HG02759 (cell line): ENCODE measurements around the gene ZNF521.
"Not testable (repeated sequence)": the region's sequence is repeated elsewhere in the genome, so short reads cannot be mapped to it uniquely, and the experiment has no call there.

ENCODE experiments used
- ATAC-seq: cut with Tn5 transposase; IDR thresholded peaks from one replicate; pipeline ENCODE4 v1.9.1; 2021; ENCODE audit warnings: mild to moderate bottlenecking, moderate library complexity; ENCODE audit not compliant: unreplicated experiment

ZNF521 gene

DNA sequence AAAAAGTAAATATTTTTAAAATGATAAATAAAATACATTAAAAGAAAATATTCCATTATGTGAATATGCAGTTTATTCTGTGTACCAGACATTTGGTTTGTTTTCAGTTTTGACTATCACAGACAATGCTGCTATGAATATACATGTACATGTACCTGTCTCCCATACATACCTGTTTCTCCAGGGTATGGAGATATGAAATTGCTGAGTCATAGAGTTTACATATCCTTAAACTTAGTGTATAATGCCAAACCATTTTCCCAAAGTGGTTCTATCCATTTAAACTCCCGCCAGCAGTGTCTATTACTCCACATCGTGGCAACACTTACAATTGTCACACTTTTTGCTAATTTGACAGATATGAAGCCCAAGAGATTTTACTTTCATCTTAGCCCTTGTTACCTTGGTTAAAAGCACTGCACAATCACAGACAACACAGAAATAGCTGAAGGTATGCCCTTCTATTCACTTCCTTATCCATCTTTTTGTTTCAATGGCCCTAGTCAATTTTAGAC, 56.3 kb downstream of the ZNF521 start:
- no peak for ATAC-seq

- ATAC-seq = no peak
Observed at GRCh38 chr18:25291150-25291549, 60.8 kb downstream of the ZNF521 start.

GRCh38 chr18:25289001-25289631, 62.9 kb downstream of the ZNF521 start:
- no peak for ATAC-seq

DNA sequence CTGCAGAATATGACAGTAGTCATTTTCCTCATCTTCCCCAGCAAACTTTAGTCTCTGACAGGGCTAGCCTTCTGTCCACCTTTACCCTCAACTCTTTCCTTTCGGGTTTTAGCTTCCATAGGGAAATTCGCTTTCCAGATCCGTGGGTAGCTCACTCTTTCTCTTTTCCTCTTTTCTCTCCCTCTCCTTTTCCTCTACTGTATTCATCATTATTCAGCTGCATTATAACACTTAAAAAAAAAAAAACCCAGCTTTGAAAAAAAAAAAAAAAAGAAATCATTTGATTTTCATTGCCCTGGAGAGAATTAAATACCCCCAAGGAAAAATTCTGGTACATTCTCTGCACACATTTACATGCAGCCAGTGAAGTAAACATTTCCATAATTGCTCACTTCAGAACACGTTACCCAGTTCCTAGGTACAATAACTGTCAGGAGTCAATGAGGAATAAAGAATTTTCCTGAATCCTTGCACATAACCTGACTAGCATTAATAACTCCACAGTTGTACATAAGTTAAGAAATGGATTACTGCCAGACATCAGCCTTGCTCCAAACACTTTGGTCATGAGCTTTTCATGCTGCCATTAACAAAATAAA, 63.5 kb downstream of the ZNF521 start:
- no peak for ATAC-seq

DNA sequence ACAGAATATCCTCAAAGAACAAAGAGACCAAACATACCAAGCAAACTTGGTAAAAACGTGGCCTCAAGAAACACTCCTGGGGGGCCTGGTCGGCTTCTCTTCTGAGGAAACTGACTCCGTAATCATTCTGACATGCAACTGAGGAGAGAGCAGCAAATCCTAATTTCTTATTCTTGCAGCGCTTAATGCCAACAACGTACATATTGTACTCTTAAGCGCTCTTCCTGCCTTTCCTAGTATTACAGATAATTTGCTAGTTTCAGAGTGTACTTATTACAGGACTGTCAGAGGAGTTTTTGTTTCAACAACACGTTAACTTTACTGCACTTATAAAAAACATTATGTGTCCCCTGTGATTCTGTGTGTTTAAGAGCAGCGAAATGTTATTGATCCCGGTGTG, 64.9 kb downstream of the ZNF521 start:
- ATAC-seq = no peak

DNA sequence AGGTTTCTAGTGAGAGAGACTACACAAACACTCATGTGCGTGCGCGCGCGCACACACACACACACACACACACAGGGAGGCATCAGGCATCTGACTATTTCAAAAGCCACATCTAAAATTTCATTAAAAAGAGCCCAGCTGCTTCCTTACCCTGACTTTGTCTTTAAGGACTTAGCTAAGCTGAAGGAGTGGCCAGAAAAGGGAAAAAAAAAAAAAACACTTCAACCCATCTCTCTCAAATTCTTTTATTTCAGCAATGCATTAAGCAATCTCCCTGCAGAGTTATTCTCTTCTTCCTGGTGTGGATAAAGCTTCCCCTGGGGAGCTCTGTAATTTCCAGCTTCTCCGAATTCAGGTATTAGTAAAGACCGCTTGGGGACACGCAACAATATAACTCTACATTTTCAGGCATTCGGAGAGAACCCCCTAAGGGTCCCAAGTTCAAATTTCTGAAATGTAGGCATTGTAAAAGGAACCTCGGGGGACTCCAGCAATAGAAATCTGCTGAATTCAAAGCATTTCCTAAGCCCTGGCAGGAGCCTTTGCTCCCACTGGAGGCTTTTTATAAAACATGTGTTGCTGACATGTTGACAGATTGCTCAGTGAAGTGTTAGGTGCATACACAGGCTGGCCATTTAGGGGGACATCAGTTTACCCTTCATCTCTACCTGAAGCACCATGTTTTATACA, 67.0 kb downstream of the ZNF521 start:
- no peak for ATAC-seq

DNA sequence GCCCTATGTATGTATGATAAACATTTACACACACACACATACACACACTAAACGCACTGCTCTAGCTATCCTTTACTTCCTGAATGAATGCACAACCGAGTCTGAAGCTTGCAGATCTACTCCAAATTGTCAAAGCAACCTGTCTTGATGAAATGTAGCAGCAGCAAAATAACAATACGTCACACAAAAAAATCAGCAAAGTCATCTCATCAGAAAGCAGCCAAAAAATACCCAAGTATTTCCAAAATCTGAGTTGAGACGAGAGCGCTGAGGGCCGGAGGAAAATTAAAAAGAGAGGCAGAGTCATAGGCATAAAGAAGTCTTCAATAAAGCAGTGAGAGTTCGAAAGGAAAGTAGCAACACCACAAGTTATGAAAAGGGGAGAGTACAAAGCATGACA, 67.7 kb downstream of the ZNF521 start:
- ATAC-seq = no peak

DNA sequence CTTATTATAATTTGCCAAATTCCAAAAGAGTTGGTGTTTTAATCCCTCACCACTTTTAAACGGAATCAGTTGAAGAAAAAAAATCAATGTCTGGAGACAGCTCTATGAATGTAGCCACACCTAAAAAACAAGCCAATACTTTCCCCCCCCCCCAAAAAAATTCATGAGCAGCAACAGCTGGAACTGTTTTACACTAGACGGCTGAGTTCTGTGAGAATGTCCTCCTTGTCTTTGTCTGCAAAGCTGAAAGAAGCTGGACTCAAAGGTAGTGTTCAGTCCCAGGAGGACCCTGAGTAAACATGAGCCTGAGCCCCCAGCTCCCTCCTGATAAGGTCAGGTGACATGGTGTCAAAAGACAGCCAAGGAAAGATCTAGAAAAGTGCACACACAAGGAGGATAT, 68.2 kb downstream of the ZNF521 start:
- ATAC-seq = no peak

DNA sequence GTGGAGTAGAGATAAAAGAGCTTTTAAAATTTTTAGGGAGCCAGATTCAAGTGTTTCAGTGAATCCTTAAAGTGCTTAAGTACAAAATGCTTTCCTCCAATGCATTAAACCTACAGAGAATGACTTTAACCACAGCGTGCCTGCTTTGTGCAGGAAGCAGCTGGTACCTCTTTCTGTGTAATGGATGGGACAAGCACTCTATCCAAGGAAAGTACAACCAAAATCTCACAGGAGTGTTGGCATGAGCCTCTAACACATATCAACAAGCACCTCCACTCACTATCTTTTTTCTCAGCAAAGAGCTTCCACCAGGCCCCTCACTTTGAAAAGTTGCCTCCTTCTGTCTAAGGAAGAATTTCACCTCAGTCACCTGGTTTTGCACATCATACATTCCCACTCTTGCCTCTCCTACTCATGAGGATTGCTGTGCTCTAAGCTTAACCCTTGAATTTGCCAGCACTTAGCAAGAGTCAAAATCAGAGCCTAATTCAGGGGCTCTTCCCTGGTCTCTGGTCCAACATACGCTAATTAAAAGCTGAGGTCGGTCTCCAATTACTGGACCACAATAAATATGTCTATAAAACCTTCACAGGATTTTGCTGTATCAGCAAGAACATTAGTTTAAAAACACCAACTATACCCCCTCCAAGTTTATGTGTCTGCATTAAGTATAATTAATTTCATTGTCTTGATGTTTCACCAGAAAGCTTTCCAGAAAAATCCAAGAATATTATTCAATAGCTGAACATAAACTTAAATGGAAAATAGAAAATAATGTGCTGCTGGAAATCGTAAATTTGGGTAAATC, 68.9 kb downstream of the ZNF521 start:
- ATAC-seq = no peak

GRCh38 chr18:25282282-25282681, 69.7 kb downstream of the ZNF521 start:
- no peak for ATAC-seq

DNA sequence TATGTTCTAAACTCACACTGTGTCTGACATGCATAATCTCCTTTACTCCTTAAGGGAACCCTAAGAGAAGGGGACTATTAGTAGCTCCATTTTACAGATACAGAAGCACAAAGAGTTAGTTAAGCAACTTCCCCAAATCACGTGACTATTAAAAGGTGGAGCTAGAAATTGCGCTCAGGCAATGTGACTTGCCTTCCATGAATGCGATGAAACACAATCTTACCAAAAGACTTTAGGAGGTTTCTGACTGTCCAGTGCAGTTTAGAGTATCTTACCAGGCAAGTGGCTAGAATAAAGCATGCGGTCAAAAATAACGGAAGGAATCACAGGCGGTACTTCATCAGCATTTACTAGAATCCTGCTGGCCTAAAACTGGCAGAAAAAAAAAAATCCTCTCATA, 70.4 kb downstream of the ZNF521 start:
- no peak for ATAC-seq

DNA sequence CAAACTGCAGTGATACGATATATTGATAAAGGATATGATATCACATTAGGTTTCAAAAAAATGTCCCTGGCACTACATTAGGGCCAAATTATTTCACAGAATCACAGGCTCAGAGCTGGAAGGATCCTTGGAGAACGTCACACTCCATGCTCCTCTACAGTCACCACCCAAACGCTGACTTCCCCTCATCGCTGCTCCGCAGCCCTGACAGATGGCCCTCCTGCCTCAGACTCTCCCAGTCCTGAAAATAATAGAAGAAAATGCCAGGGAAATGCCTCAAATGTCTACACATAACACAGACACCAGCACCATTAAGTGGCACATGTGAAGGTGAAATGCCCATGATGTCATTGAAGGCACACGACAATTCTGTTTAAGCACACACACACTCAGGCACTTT, 72.0 kb downstream of the ZNF521 start:
- no peak for ATAC-seq

DNA sequence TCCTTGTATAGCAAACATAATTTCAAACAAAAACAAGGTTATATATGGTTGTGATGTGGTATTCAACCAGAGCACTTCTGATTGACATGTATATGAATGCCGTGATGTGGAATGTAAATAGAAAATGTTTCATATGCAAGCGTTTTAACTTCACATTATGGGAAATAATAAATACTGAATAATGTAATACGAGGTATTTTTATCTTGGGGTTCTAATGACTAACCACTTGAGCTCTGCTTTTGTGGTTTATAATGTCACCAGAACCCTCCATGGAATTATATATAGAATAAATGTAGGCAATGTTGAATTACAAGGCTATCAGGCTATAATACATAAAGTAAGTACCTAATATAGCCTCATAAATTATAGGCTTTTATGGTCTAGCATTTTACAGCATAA, 72.4 kb downstream of the ZNF521 start:
- ATAC-seq = no peak

DNA sequence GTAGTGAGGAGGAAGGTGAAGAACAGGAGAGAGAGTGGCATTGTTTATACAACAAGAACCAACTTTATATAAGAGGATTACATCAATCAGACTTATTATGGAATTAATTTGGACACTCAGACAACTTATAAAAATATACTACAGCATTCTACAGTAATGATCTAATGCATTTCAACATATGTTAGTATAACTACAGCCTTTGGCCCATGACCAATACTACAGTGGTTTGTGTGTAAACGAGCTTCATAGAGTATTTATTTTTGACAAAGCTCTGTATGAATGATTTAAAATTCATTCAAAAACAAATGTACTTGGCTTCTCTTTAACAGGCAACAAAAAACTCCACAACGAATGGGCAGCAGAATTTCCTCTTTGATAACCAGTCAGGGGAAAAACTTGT, 72.8 kb downstream of the ZNF521 start:
- ATAC-seq = no peak

- no peak for ATAC-seq
Observed at GRCh38 chr18:25278394-25278793, 73.6 kb downstream of the ZNF521 start.

- no peak for ATAC-seq
Observed at GRCh38 chr18:25275412-25276001, 76.5 kb downstream of the ZNF521 start.

DNA sequence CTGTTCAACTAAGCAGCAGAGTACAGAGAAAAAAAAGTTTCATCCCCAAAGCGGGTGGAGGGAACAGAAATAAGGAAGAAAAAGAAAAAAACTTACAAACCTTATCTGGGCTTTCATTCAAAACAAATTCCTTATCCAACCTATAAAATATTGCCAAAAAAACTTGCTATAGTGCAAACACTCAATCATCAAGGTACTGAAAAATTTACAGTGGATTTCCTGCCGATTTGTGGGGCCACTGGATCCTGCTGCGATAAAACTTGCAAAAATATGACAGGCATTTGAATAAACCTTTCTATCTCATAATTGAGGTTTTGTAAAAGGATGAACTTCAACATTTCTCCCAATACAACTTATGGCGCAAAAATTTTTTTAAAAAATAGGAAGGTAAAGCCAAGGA, 77.0 kb downstream of the ZNF521 start:
- no peak for ATAC-seq

DNA sequence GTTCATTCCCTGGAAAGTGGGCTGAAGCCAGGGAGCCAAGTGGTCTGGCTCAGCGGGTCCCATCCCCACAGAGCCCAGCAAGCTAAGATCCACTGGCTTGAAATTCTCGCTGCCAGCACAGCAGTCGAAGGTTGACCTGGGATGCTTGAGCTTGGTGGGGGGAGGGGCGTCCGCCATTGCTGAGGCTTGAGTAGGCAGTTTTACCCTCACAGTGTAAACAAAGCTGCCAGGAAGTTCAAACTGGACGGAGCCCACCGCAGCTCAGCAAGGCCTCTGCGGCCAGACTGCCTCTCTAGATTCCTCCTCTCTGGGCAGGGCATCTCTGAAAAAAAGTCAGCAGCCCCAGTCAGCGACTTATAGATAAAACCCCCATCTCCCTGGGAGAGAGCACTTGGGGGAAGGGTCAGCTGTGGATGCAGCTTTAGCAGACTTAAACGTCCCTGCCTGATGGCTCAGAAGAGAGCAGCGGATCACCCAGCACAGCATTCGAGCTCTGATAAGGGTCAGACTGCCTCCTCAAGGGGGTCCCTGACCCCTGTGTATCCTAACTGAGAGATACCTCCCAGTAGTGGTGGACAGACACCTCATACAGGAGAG, 84.9 kb downstream of the ZNF521 start:
- ATAC-seq = not testable (repeated sequence)

GRCh38 chr18:25262920-25263319, 89.0 kb downstream of the ZNF521 start:
- no peak for ATAC-seq

GRCh38 chr18:25261768-25262167, 90.2 kb downstream of the ZNF521 start:
- no peak for ATAC-seq

DNA sequence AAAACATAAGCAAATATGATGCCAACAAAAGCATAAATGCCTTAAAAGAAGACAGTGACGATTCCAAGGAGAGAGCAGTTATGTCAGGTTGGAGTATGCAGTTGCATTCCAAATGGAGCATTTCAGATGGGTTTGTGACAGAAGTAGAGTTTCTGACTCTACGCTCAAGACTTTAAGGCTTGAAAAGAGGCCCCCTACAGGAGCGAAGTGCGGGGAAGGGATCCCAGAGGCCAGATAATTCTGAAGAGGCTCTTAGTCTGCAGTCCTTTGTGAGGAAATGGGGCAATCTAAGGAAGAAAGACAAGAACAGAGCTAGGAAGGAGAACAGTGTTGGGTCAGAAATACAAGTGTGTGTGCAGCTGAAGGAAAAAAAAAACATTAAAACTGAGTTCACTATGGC, 95.5 kb downstream of the ZNF521 start:
- no peak for ATAC-seq
